Endodermal cell (in vitro differentiated cells): ENCODE data around the gene SGSM2. TPM values are rescaled to one million over a fixed set of nuclear protein-coding genes. Genes with fewer than 3 reads are reported as not detected.

Source experiments
- DNase-seq: peaks from one replicate; pipeline ENCODE4 v3.0.0-alpha.2; 2017
- H3K27ac ChIP-seq: 2 replicates; pipeline ENCODE4 v1.5.1; 2013; ENCODE audit warnings: mild to moderate bottlenecking, low read depth, low read length, moderate library complexity
- H3K27me3 ChIP-seq: 2 replicates; pipeline ENCODE4 v1.6.1; 2013; ENCODE audit warnings: mild to moderate bottlenecking, low read length, moderate library complexity; ENCODE audit not compliant: insufficient read depth, control insufficient read depth, poor library complexity, severe bottlenecking
- H3K36me3 ChIP-seq: 2 replicates; pipeline ENCODE4 v1.7.0; 2013; ENCODE audit warnings: mild to moderate bottlenecking, low read length, moderate library complexity; ENCODE audit not compliant: control insufficient read depth, insufficient read depth
- H3K4me1 ChIP-seq: one replicate; pipeline ENCODE4 v1.7.0; 2013; ENCODE audit warnings: low read length; ENCODE audit not compliant: control insufficient read depth, insufficient read depth
- H3K4me3 ChIP-seq: 2 replicates; pipeline ENCODE4 v1.5.1; 2013; ENCODE audit warnings: mild to moderate bottlenecking, low read length, moderate library complexity
- H3K9ac ChIP-seq: 2 replicates; pipeline ENCODE4 v1.6.1; 2013; ENCODE audit warnings: mild to moderate bottlenecking, low read length, moderate library complexity; ENCODE audit not compliant: poor library complexity, severe bottlenecking; ENCODE audit errors: extremely low read depth
- H3K9me3 ChIP-seq: 2 replicates; pipeline ENCODE4 v1.6.1; 2013; ENCODE audit warnings: mild to moderate bottlenecking, low read length, moderate library complexity; ENCODE audit not compliant: control insufficient read depth
- H3K27ac Mint-ChIP-seq: 2 replicates; pipeline ENCODE4 v1.8.0; 2020; ENCODE audit warnings: mixed read lengths
- H3K27me3 Mint-ChIP-seq: 2 replicates; pipeline ENCODE4 v1.8.0; 2021; ENCODE audit warnings: mild to moderate bottlenecking, mixed read lengths; ENCODE audit not compliant: insufficient read depth
- H3K36me3 Mint-ChIP-seq: 2 replicates; pipeline ENCODE4 v1.8.0; 2020; ENCODE audit warnings: low read depth, mixed read lengths
- H3K4me1 Mint-ChIP-seq: 2 replicates; pipeline ENCODE4 v1.8.0; 2020; ENCODE audit warnings: mixed read lengths
- H3K4me3 Mint-ChIP-seq: 2 replicates; pipeline ENCODE4 v1.8.0; 2020; ENCODE audit warnings: mild to moderate bottlenecking, moderate library complexity, mixed read lengths
- H3K9me3 Mint-ChIP-seq: 2 replicates; pipeline ENCODE4 v1.8.0; 2020; ENCODE audit warnings: mild to moderate bottlenecking, mixed read lengths
- CTCF ChIP-seq: fragments of 200-600 bp; sonication (generic); conservative IDR thresholded peaks from 2 replicates; pipeline ENCODE4 v1.5.0; 2021; ENCODE audit warnings: antibody characterized with exemption, mild to moderate bottlenecking
- WGBS, 2 experiments: methylation state at CpG; one replicate each; pipeline versions ENCODE4 v1.1.5 to v1.1.7; 2013; ENCODE audit warnings: missing lambda C conversion rate in 2 of 2, mixed read lengths in 1 of 2; ENCODE audit not compliant: insufficient coverage in 1 of 2, insufficient read length in 1 of 2; 5-methylcytosine and 5-hydroxymethylcytosine counted together
- total RNA-seq, 2 donors: library from RNA; stranded (reverse); fragmentation: NEBNext Ultra II Directional in 1 of 2; extraction: Animal tissue kit (Norgen Biotek cat#: 25700) in 1 of 2; gene quantifications; 2 replicates in 1 of 2; 3 replicates in 1 of 2; pipeline ENCODE4 v1.2.1, GENCODE V29; 2021

Gene SGSM2
- total RNA-seq, 2 donors from 2014 or later, result 62.5 to 77.3 TPM

- H3K9me3 Mint-ChIP-seq, result no peaks in the 10 kb centered on the region
- Histone ChIP-seq H3K4me1 (peaks cover 4% of the 10 kb centered on the region), H3K27ac (no peak overlapping the region), H3K27me3 (no peaks in the 10 kb centered on the region), H3K9ac (peak overlapping the region; percentile 42), H3K4me3 (peak overlapping the region; percentile 80), H3K9me3 (no peaks in the 10 kb centered on the region), H3K36me3 (no peaks in the 10 kb centered on the region)
- peak overlapping the region; percentile 86 for H3K4me3 Mint-ChIP-seq
- 44 to 51% methylated on average over 13 to 15 of the region's 15 CpGs for WGBS, 2 experiments
- DNase-seq, result no peak
- peak overlapping the region; percentile 82 for H3K27ac Mint-ChIP-seq
- no peak for TF ChIP-seq CTCF
- H3K36me3 Mint-ChIP-seq, result peaks cover 2% of the 10 kb centered on the region
- no peaks in the 10 kb centered on the region for H3K27me3 Mint-ChIP-seq
- H3K4me1 Mint-ChIP-seq, result peaks cover 12% of the 10 kb centered on the region
These were observed 65.2 kb downstream of the SGSM2 start for GRCh38 chr17:2402544-2402943.

- Histone ChIP-seq H3K9me3 (no peaks in the 10 kb centered on the region), H3K9ac (no peak overlapping the region), H3K4me3 (no peak overlapping the region), H3K4me1 (peaks cover 4% of the 10 kb centered on the region), H3K36me3 (no peaks in the 10 kb centered on the region), H3K27me3 (no peaks in the 10 kb centered on the region), H3K27ac (no peak overlapping the region)
- no peak for TF ChIP-seq CTCF
- peaks cover 7% of the 10 kb centered on the region for H3K4me1 Mint-ChIP-seq
- peak; percentile 48 for DNase-seq
- H3K36me3 Mint-ChIP-seq, result peaks cover 2% of the 10 kb centered on the region
- no peak overlapping the region for H3K4me3 Mint-ChIP-seq
- no peaks in the 10 kb centered on the region for H3K27me3 Mint-ChIP-seq
- H3K9me3 Mint-ChIP-seq, result no peaks in the 10 kb centered on the region
- H3K27ac Mint-ChIP-seq, result no peak overlapping the region
- WGBS, 2 experiments, result 94 to 95% methylated on average over 4 of the region's 4 CpGs
These were observed 65.7 kb downstream of the SGSM2 start for GRCh38 chr17:2403044-2403443.

GRCh38 chr17:2405247-2405926 lies 68.1 kb downstream of the SGSM2 start:
- Mint-ChIP-seq H3K4me1 (no peaks in the 10 kb centered on the region), H3K9me3 (no peaks in the 10 kb centered on the region), H3K36me3 (peaks cover 3% of the 10 kb centered on the region), H3K4me3 (no peak overlapping the region), H3K27me3 (no peaks in the 10 kb centered on the region), H3K27ac (no peak overlapping the region)
- no peak overlapping the region for H3K27ac ChIP-seq
- no peaks in the 10 kb centered on the region for H3K27me3 ChIP-seq
- peaks cover under 1% of the 10 kb centered on the region for H3K36me3 ChIP-seq
- H3K4me1 ChIP-seq, result peaks cover 4% of the 10 kb centered on the region
- DNase-seq, result peak; percentile 46
- no peak overlapping the region for H3K4me3 ChIP-seq
- 79 to 89% methylated on average over 6 to 13 of the region's 14 CpGs for WGBS, 2 experiments
- H3K9ac ChIP-seq, result no peak overlapping the region
- TF ChIP-seq CTCF, result no peak
- H3K9me3 ChIP-seq, result no peaks in the 10 kb centered on the region
